GM18505 (cell line): ENCODE measurements around the gene ARL5B.
A peak's percentile ranks its signal among the peaks of the same experiment; 100 is the strongest.

Source experiments
- ATAC-seq: cut with Tn5 transposase; IDR thresholded peaks from one replicate; pipeline ENCODE4 v1.9.1; 2021; ENCODE audit not compliant: unreplicated experiment
- POLR2A ChIP-seq: IDR thresholded peaks from 4 replicates; pipeline ENCODE4 v1.6.1; 2011; ENCODE audit warnings: borderline replicate concordance; ENCODE audit not compliant: insufficient read depth, insufficient read length; ENCODE audit errors: extremely low read depth

ARL5B gene

GRCh38 chr10:18649364-18649959, 9.8 kb upstream of the ARL5B start:
- TF ChIP-seq POLR2A = no peak
- no peak for ATAC-seq

- TF ChIP-seq POLR2A = no peak
- ATAC-seq = no peak
Observed at GRCh38 chr10:18650404-18650997, 8.7 kb upstream of the ARL5B start.

- TF ChIP-seq POLR2A = peak; percentile 85
- peak; percentile 100 for ATAC-seq
Observed at GRCh38 chr10:18651324-18652007, 7.8 kb upstream of the ARL5B start, which contains the start of gene NSUN6. Gene NSUN6, minus strand, starts transcription at chr10:18651587. Its CDS starts 384 bp downstream, at chr10:18651203.

GRCh38 chr10:18653112-18653511, 6.1 kb upstream of the ARL5B start:
- ATAC-seq = no peak
- no peak for TF ChIP-seq POLR2A

- ATAC-seq = no peak
- no peak for TF ChIP-seq POLR2A
Observed at GRCh38 chr10:18656724-18657123, 2.5 kb upstream of the ARL5B start.

GRCh38 chr10:18658271-18659124, 733 bp upstream of the ARL5B start:
- TF ChIP-seq POLR2A = no peak
- ATAC-seq = no peak

GRCh38 chr10:18659819-18660535, 746 bp downstream of the ARL5B start:
- ATAC-seq = peak; percentile 17
- TF ChIP-seq POLR2A = no peak

GRCh38 chr10:18660816-18661431, 1.7 kb downstream of the ARL5B start:
- no peak for ATAC-seq
- no peak for TF ChIP-seq POLR2A

GRCh38 chr10:18664841-18665478, 5.7 kb downstream of the ARL5B start:
- no peak for ATAC-seq
- no peak for TF ChIP-seq POLR2A

GRCh38 chr10:18665815-18666558, 6.8 kb downstream of the ARL5B start:
- no peak for ATAC-seq
- TF ChIP-seq POLR2A = no peak

GRCh38 chr10:18666810-18667209, 7.6 kb downstream of the ARL5B start:
- no peak for TF ChIP-seq POLR2A
- ATAC-seq = no peak
